ENCODE measurements around the gene ATP8B4.

ATP8B4 gene

DNA sequence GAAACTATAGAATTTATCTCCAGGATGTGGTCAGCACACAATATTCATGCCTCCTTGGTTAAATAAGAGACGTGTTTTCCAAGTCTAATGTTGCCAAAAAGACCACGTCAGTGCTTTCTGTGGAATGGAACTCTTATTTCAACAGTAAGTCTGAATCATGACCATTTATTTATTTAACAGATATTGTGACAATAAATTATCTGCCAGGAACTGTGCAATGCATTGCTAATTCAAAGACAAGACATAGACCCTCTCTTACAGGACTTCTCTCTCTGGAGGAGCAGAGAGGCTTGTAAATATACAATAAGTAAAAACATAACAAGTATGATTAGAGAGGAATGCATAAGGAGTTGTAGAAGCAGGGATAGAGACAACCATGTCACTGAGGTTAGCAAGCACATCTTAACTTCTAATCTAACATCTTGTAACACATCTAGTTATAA, 270.7 kb downstream of the ATP8B4 start:
- no peak for FAIRE-seq

DNA sequence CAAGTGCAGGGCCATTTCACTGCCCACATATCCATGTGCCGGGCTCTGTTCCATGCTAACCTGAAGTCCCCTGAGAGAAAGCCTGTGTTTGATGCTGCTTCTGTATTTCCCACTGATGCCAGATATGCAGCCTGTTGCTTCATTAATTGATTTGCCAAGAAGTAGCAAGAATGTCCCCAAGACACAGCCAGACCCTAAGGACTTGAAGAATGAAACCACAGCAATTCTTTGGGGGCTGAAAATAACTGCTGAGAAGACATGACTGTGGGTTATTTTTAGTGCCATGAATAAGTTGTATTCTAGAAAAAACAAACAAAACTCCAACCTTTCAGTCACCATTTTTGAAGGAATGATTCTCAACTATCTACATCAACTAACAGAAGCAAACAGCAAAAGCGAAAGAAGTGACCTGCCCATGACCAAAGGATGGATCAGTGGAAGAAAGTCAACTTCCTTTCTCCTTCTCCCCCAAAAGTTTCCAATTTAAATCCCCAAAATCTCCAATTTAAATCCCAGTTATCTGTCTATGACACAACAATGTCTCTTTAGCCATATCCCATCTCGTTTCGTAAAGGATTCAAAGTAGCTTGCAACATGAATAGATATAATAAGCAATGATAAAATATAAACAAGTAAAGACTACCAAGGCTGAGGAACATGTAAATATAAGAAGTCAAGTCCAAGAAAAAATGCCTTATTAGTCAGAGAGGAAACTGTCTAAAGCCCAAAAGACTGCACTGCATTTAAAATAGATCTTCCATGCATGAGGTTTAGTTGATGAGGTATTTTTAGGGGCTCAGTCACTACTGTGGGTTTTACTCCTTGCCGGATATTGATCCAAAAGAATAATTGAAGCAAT, 271.4 kb downstream of the ATP8B4 start:
- FAIRE-seq = no peak

DNA sequence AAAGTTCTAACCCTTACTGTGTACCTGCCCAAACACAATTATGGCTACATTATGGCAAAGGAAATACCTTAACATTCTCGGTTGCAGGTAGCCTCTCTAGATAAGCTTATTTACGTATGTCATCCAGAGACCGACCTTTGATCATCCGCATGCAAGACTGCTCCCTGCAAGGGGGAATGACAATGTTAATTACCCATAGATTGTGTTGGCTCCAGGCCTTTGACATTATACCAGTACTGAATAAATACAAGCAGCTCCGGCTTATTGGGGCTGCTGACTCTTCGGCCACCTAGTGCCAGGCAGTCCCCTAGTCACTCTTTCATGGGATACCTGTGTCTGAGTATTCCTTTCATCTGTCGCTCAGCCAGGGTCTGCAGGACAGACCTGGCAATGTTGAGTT, 274.6 kb downstream of the ATP8B4 start:
- FAIRE-seq = no peak

DNA sequence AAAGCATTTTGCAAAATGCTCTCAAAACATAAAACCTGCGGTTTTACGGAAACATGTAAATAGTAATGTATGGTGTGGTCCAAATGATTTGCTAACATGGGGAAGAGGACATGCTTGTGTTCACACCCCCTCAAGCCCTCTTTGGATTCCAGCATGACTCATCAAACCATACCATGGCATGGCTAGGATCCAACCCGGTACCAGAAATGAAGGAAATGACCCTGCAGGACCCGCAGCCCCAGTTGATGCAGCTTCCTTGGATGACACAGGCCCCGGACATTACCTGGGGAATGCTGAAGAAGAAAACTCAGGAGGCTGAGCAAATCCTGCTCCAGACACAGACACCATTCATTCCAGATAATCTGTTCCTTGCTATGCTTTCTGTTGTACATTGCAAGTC, 275.3 kb downstream of the ATP8B4 start:
- FAIRE-seq = no peak

DNA sequence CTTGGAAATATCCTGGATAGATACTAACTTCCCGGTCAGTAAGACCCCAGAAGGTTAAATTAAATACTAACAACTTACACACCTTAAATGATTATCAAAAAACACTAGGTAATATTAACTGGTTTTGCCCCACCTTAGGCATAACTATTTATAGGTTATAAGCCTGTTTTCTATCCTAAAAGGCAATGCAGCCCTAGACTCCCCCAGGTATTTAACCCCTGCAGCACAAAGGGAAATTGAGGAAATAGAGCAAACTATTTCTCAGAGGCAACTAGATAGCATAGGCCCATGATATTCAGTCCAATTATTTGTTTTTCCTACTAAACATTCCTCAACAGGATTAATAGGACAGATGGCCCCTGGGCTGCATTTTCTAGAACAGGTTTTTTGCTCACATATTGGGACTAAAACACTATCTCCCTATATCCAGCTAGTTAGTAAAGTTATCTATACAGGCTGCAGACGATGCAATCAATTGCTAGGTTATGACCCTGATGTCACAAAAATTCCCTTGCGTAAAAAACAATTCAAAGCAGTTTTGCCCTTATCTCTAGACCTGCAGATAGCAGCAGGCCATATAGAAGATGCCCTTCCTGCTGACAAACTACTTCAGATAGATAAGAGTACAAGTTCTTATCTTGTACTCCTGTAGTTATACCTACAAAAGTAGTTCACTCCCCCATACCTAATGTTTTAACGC, 276.9 kb downstream of the ATP8B4 start:
- FAIRE-seq = no peak

DNA sequence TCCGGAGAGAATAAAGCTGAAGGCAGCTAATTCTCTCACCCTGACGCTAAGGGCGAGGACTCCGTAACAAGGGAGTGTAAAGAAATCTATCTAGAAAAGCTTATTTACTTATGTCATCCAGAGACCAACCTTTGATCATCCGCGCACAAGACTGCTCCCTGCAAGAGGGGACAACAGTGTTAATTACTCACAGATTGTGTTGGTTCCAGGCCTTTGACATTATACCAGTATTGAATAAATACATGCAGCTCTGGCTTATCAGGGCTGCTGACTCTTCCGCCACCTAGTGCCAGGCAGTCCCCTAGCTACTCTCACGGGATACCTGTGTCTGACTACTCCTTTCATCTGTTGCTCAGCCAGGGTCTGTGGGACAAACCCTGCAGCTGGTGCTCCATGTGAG, 286.5 kb downstream of the ATP8B4 start:
- no peak for FAIRE-seq

DNA sequence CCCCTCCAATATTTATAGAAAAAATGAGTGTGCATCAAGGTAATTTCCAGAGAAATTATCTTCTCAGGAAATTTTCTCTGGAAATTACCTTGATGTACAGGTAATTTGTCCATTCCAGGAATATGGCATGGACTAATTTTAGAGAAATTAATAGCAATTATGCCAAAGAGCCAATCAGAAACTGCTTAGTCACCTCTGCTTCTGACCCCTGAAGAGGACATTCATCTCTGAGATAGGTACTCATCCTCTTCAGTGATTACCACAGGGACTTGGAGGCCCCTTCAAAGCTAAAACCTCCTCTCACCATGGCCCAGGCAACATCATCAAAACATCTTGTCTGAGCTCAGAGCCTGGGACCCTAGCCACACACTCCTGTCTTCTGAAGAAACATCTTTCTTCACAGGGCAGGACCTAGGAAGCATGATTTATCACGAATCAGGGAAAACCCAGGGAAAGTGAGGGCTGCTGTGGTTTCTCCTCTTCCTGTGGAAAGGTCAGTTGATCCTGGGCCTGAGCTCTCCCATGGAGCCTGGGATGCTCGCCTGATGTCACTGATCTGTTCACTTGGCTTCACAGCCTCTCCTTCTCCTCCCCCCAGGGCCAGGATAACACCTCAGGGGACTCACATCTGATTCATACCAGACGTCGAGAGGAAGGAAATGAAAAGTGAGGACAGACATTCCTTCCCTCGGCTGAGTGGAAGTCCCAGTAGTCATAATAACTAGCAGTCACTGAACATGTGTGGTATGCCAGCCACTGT, 287.6 kb downstream of the ATP8B4 start:
- no peak for FAIRE-seq

DNA sequence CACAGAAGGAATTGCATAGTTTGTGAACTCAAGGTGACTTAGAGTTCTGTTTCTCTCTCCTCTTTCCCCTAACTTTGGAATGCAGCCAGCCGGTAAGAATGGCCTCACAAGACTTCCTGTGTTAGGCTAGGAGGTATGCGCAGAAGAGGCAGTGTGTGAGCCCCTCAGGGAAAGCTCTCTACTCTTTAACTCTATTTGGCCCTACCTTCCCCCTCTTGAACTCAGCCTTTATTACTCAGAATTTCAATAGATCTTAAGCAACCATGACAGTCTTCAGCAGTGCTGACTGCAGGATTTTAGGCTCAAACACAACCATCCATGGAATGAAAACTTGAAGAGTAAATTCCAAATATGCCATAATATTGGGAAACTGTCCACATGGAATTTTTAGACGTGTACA, 288.6 kb downstream of the ATP8B4 start:
- no peak for FAIRE-seq

DNA sequence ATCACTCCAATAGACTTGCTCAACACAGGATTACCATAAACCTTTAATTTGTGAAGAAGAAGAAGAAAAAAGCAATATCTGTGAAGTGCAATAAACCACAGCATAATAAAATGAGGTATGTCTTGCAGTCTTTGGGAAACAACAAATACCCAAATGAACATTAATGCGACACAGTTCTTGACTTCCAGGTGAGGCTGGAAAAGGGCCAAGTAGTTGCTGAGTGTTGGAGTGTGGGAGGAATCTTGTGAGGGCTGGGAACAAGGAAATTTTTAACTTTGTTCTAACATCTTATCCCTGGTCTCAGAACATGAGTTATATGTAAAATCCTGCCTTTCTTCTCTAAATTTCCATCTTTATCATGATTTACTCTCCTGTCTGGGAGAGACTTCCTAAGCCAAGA, 291.7 kb downstream of the ATP8B4 start:
- no peak for FAIRE-seq

DNA sequence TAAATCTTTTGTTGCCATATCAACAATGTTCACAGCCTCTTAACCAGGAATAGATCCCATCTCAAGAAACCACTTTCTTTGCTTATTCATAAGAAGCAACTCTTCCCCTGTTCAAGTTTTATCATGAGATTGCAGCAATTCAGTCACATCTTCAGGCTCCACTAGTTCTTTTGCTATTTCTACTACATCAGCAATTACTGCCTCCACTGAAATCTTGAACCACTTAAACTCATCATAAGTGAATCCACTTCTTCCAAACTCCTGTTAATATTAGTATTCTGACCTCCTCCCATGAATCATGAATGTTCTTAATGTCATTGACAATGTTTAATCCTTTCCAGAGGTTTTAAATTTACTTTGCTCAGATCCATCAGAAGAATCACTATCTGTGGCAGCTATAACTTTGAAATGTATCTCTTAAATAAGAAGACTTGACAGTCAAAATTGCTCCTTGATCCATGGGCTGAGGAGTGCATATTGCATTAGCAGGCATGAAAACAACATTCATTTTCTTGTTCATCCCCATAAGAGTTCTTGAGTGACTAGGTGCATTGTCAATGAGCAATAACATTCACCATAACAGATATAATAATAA, 292.3 kb downstream of the ATP8B4 start:
- no peak for FAIRE-seq

DNA sequence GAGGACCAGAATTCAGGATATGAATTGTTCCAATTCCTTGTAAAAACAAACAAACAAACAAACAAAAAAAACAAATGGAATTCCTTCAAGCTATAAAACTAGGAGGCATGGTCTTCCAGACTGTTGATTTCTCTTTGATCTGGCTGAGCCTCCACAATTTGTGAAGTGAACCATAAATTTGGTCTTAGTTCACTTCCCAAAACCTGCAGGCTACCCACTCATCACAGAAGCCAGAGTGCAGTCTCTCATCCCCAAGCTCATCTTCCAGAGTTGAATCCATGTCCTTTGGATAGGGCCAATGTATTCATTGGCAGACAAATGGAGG, 294.3 kb downstream of the ATP8B4 start:
- FAIRE-seq = no peak

DNA sequence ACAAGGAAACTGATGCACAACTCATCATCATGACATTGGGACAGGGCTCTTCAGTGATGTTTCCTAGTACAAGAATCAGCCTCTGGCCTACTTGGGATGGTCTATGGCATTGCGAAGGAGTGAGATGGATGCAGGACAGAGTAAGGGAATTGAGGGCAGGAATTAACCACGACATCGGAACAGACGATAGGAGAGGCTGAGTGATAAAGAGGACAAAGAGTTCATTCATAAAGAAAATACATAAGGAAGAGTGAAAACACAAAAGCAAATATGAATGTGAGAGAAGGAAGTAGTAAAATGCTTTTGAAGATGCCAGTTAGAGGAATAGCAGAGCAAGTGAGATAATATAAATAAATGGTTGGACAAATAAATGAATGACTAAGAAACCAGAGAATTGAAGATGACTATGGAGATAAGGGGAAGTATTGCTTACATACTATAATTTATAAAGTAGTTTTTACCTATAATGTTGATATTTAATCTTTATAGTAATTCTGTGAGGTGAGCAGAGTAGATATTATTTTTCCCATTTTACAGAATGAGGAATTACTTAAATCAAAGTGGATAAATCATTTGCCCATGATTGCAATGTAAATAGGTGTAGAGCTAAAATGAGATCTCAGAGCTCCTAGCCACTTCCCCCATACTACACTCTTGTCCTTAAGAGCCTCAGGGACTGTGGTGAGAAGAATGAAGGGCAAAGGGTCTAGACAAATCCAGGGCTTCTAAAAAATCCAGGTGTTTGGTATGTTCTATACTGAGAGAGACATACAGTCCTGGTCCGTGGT, 294.9 kb downstream of the ATP8B4 start:
- FAIRE-seq = no peak

DNA sequence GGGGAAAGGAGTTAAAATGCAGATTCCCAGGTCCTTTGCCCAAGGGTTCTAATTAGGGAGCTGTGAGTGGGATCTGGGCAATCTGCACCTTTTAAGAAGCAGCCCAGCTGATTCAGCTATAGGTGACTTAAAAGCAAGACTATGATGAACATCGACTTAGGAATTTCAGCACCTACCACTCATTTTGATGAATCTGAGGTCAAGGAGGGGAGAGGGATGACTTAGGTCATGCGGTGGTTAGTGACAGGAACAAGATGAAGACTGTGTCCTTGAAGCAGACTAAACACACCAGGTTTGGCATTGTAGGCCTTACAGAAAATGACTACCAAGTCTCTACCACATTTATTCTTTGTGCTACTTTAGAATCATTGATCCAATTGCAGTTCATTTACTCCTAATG, 301.9 kb downstream of the ATP8B4 start:
- no peak for FAIRE-seq

DNA sequence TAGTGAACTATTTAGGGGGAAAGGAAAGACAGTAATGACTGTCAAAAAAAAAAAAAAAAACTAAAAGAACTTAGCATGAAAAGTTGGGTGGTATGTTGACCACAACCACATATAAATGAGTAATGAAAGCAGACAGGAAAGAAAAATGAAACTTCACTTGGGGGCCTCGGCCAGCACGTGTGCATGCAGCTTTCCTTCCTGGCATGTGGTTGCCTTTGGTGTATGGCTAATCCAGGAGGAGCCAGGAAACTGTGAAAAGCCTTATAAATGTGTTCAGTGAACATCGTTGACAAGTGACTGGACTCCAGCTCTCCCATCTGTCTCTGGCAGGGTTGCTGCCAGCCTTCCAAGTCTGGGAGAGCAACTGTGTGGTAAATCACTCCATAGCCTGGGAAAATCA, 303.1 kb downstream of the ATP8B4 start:
- FAIRE-seq = no peak

DNA sequence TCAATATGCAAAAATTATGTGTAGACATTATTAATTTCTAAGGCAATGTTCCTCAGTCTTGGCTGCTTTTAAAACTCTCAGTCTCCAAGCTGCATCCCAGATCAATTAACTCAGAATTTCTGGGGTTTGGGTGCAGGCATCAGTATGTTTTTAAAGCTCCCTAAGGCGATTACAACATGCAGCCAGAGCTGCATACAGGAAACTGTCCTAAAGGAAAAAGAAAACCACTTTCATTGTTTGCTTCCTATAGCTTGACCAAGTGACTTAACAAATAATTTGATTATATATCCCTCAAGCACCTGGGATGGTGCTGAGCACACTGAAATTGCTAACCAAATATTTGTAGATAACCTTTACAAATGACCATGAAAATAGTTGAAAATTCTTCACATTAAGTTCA, 303.5 kb downstream of the ATP8B4 start:
- FAIRE-seq = no peak

DNA sequence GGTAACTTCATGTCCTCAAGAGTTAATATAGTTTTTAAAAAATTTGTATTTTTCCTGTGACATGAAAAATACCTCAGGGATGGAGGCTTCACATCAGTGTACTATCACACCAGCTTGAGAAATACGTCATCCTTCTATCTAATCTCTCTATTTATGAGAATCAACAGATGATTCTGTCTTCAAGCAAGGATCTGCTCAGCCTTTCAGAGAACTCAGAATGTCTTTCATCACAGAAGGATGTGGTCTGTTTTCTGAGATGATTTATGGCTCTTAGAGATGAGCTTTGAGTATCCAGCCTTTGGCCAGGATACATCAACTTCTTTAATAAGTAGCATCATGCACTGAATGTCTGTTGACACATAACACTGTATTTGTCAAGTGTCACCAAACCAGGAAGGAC, 304.3 kb downstream of the ATP8B4 start:
- FAIRE-seq = no peak

DNA sequence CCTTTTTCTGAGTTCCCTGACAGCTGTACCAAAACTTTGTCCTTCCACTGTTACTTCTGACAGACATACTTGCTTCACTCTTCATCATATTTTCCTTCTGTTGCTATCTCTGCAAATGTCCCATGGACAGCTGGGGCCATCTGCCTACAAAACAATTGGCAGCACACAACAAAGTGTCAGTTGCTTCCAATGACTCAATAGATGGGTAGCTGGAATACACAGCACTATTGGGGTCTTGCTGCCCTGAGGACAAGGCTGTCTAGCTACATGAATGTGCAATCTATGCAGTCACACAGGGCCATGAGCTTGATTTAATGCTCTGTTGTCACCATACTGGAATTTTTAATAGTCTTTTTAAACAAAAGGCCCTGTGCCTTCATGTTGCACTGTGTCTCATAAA, 305.4 kb downstream of the ATP8B4 start:
- FAIRE-seq = no peak

DNA sequence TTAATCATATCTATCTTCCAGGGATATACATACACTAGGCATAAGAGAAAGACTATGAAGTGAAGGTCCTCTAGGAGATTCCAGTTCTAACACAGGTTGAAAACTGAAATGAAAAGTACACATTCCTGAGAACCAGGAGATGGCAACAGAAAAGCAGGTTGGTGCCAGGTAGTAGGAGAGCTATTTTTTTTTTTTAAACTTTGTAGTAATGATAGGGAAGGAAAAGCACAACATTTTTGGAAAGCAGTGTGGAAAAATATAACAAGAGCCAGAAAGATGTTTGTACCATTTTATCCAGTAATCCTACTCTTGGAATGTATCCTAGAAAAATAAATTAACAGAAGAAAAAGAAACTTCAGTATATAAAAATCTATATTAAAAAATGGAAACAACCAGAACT, 308.3 kb downstream of the ATP8B4 start:
- FAIRE-seq = no peak

DNA sequence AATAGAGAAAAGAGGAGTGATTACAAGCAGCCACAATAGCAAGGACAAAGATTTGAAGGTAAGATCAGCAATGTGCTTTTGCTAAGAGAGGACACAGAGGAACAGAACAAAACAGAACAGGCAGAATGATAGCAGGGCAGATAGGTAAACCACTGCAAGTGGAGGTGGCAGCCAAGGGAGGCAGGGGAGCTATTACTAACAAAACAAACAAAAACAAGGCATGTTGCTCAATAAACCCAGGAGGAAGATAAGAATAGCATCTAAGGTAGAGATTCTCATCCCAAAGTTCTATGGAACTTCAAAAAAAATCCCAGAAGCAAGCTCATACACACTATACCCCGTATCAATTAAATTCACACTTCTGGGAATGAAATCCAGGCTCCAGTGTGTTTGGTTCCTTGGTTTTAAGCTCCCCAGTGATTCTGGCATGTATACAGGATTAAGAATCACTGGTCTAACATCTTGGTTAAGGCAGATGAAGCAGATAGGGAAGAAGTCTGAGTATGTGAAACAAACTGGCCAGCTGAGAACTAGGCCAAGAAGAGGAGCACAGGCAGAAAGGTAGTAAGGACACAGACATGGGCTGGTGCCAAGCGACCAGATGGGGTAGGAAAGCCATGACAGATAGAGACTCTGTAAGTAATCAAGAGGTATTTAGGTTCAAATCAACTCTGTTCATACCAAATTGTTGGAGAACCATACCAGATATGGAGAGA, 309.0 kb downstream of the ATP8B4 start:
- no peak for FAIRE-seq

DNA sequence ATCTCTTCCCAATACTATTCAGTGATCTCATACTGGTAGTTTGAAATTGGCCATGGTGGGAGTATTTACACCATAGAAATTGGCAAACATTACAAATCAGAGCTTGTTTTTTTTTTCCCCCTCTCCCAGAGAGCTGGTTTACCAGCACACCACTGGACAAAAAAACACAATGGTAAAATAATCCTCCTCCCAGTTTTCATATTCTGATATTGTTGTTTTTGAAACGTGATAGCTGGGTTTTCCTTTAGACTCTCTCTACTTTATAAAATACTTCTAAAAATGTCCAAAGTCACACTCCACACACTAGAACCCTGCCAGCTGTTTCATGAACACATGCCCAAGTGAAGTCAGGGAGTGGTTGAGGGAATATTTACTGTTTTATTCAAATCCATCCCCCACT, 310.7 kb downstream of the ATP8B4 start:
- no peak for FAIRE-seq

All from TTC549 (cell line).